Keratinocyte (primary cell): ENCODE measurements around the gene SF3A2. TPM values are rescaled to one million over a fixed set of nuclear protein-coding genes. Genes with fewer than 3 reads are reported as not detected.

Source experiments
- DNase-seq: peaks from one replicate; pipeline ENCODE4 v3.0.0-alpha.2; 2011; ENCODE audit warnings: low read depth, missing footprints, low spot score
- FAIRE-seq: peaks from 2 replicates; lab custom pipeline; 2011; peaks lifted over from hg19 to GRCh38; lab: Jason Lieb, UNC
- H2AFZ ChIP-seq: 2 replicates; pipeline ENCODE4 v1.6.0; 2012; ENCODE audit warnings: low read length, control low read depth, inconsistent platforms; ENCODE audit not compliant: control insufficient read depth
- H3K27ac ChIP-seq: 2 replicates; pipeline ENCODE4 v1.5.1; 2011; ENCODE audit warnings: low read length; ENCODE audit not compliant: control insufficient read depth, insufficient read depth
- H3K27me3 ChIP-seq: 3 replicates; pipeline ENCODE4 v1.6.0; 2011; ENCODE audit warnings: low read length; ENCODE audit not compliant: control insufficient read depth, insufficient read depth; ENCODE audit errors: extremely low read depth
- H3K36me3 ChIP-seq, 2 experiments: 2 replicates in 1 of 2; 3 replicates in 1 of 2; pipeline ENCODE4 v1.5.1; 2011; ENCODE audit warnings: low read length in 2 of 2, mild to moderate bottlenecking in 1 of 2; ENCODE audit not compliant: control insufficient read depth in 2 of 2, insufficient read depth in 2 of 2; ENCODE audit errors: extremely low read depth in 1 of 2
- H3K4me1 ChIP-seq: 3 replicates; pipeline ENCODE4 v1.5.1; 2011; ENCODE audit warnings: low read length; ENCODE audit not compliant: control insufficient read depth, insufficient read depth; ENCODE audit errors: extremely low read depth
- H3K4me2 ChIP-seq: 3 replicates; pipeline ENCODE4 v1.6.0; 2011; ENCODE audit warnings: low read depth, low read length; ENCODE audit not compliant: control insufficient read depth, insufficient read depth; ENCODE audit errors: extremely low read depth
- H3K4me3 ChIP-seq, 3 experiments: fragments of 200-600 bp in 1 of 3; sonication (generic) in 1 of 3; 2 replicates in 2 of 3; 3 replicates in 1 of 3; pipeline ENCODE4 v1.5.1; 2011 to 2016; ENCODE audit warnings: low read length in 3 of 3, mild to moderate bottlenecking in 3 of 3, control low read depth in 2 of 3, inconsistent platforms in 1 of 3, low read depth in 1 of 3, mixed read lengths in 1 of 3, mixed run types in 1 of 3, moderate library complexity in 1 of 3; ENCODE audit not compliant: control insufficient read depth in 2 of 3, insufficient read depth in 2 of 3; ENCODE audit errors: extremely low read depth in 1 of 3
- H3K79me2 ChIP-seq: 2 replicates; pipeline ENCODE4 v1.6.0; 2012; ENCODE audit warnings: low read length; ENCODE audit not compliant: control insufficient read depth, insufficient read depth
- H3K9ac ChIP-seq: 3 replicates; pipeline ENCODE4 v1.6.0; 2011; ENCODE audit warnings: low read length; ENCODE audit not compliant: control insufficient read depth, insufficient read depth; ENCODE audit errors: extremely low read depth
- H3K9me1 ChIP-seq: 3 replicates; pipeline ENCODE4 v1.6.0; 2011; ENCODE audit warnings: low read length; ENCODE audit not compliant: control insufficient read depth, insufficient read depth; ENCODE audit errors: extremely low read depth
- H3K9me3 ChIP-seq: 2 replicates; pipeline ENCODE4 v1.5.1; 2012; ENCODE audit warnings: low read depth, low read length; ENCODE audit not compliant: control insufficient read depth
- H4K20me1 ChIP-seq: 3 replicates; pipeline ENCODE4 v1.6.0; 2011; ENCODE audit warnings: low read length; ENCODE audit not compliant: control insufficient read depth, insufficient read depth; ENCODE audit errors: extremely low read depth
- EZH2 ChIP-seq: IDR thresholded peaks from one replicate; pipeline ENCODE4 v1.6.1; 2012; ENCODE audit warnings: inconsistent platforms, mild to moderate bottlenecking, low read length, moderate library complexity
- dilution Hi-C: fragments of 300-500 bp; cut with MboI; formaldehyde crosslinking; loops from one replicate; pipeline ENCODE4 v1.7.0; 2020; ENCODE audit warnings: low sequenced_read_pairs; ENCODE audit not compliant: extremely low pct_ligation_motif_present
- polyA plus RNA-seq, 5 experiments: library from polyadenylated mRNA; depleted of rRNA in 3 of 5; stranded (reverse) in 3 of 5; stranded (forward) in 1 of 5; unstranded in 1 of 5; fragments of >200 nt; gene quantifications; 1 replicate in 1 of 5; 2 replicates in 3 of 5; 3 replicates in 1 of 5; pipeline versions ENCODE4 v1.2.1 to v1.2.3, GENCODE V29; 2011 to 2012; ENCODE audit warnings: missing spikeins in 2 of 5, low read depth in 1 of 5, low replicate concordance in 1 of 5
- TF ChIP-seq, protein P1 (sequence below), 3 experiments: IDR thresholded peaks in 1 of 3; conservative IDR thresholded peaks in 1 of 3; optimal IDR thresholded peaks in 1 of 3; 2 replicates in 2 of 3; 3 replicates in 1 of 3; pipeline versions ENCODE3 to v1.5.1; 2011; ENCODE audit warnings: low read length in 3 of 3, mild to moderate bottlenecking in 3 of 3, moderate library complexity in 2 of 3, control low read depth in 1 of 3, inconsistent platforms in 1 of 3; ENCODE audit not compliant: insufficient read depth in 2 of 3; ENCODE audit errors: extremely low read depth in 1 of 3

SF3A2 gene
- polyA plus RNA-seq, 1 donor (not counting 4 experiments of a cell fraction or from before 2014, with no cell fraction given): 4.7 TPM

DNA sequence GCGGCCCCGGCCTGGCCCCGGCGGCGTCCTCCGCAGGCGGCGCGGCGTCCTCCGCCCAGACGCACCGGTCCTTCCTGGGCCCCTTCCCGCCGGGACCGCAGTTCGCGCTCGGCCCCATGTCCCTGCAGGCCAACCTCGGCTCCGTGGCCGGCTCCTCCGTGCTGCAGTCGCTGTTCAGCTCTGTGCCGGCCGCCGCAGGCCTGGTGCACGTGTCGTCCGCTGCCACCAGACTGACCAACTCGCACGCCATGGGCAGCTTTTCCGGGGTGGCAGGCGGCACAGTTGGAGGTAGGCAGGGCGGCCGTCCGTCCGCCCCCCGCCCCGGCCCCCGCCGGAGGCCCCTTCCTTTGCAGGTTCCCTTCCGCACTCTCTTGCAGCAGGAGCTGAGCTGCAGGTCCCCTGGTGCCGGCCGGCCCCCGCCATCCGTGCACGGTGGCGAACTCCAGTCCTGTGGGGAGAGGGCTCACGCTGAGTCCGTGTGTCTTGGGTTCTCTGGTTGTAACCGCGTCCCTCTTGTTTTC is 9.7 kb upstream of the SF3A2 start:
- Histone ChIP-seq H3K9me1 (no peaks in the 10 kb centered on the region), H3K4me2 (no peak overlapping the region), H3K4me3 (no peak overlapping the region), H4K20me1 (peaks cover 7% of the 10 kb centered on the region), H3K36me3 (peaks cover 22 to 29% of the 10 kb centered on the region in 2 experiments), H2AFZ (no peak overlapping the region), H3K79me2 (no peaks in the 10 kb centered on the region), H3K9me3 (no peaks in the 10 kb centered on the region), H3K27me3 (no peaks in the 10 kb centered on the region), H3K9ac (no peak overlapping the region), H3K27ac (no peak overlapping the region), H3K4me1 (no peaks in the 10 kb centered on the region)
- DNase-seq: no peak
- TF ChIP-seq EZH2: no peak
- TF ChIP-seq, protein P1, sequence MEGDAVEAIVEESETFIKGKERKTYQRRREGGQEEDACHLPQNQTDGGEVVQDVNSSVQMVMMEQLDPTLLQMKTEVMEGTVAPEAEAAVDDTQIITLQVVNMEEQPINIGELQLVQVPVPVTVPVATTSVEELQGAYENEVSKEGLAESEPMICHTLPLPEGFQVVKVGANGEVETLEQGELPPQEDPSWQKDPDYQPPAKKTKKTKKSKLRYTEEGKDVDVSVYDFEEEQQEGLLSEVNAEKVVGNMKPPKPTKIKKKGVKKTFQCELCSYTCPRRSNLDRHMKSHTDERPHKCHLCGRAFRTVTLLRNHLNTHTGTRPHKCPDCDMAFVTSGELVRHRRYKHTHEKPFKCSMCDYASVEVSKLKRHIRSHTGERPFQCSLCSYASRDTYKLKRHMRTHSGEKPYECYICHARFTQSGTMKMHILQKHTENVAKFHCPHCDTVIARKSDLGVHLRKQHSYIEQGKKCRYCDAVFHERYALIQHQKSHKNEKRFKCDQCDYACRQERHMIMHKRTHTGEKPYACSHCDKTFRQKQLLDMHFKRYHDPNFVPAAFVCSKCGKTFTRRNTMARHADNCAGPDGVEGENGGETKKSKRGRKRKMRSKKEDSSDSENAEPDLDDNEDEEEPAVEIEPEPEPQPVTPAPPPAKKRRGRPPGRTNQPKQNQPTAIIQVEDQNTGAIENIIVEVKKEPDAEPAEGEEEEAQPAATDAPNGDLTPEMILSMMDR (optimal IDR thresholded peaks at IDR 0.05 in 1 of 3, IDR thresholded peaks at IDR 0.05 in 1 of 3, conservative IDR thresholded peaks at IDR 0.05 in 1 of 3; ENCODE audit: extremely low read depth in 1 of 3, insufficient read depth in 2 of 3, low read length in 3 of 3): no peak
- dilution Hi-C loops: no loop called here
- FAIRE-seq: no peak

DNA sequence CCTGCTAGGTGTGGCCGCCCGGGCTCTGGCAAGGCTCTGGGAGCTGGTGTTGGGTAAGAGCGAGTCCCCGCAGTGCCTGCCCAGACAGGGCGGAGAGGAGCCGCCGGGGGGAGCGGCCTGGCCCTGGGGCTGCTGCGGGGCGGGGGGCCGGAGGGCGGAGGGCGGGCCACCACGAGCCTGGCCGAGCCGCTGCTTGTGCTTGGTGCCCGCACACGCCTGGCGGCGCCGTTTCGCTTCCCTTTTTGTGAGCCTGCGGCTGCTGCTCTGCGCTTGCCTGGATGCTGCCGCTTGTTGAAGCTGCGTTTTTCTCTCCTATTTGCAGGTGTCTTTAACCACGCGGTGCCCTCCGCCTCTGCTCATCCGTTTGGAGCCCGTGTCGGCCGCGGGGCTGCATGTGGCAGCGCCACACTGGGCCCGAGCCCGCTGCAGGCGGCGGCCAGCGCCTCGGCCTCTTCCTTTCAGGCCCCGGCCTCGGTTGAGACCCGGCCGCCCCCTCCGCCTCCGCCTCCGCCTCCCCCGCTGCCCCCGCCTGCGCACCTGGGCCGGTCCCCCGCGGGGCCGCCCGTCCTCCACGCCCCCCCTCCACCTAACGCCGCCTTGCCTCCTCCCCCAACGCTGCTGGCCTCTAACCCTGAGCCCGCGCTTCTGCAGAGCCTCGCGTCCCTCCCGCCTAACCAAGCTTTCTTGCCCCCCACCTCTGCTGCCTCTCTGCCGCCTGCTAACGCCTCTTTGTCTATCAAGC is 9.0 kb upstream of the SF3A2 start:
- H4K20me1 ChIP-seq: peaks cover 7% of the 10 kb centered on the region
- dilution Hi-C loops: no loop called here
- no peak overlapping the region for H3K9ac ChIP-seq
- H3K27me3 ChIP-seq: no peaks in the 10 kb centered on the region
- no peak overlapping the region for H3K27ac ChIP-seq
- H3K4me1 ChIP-seq: no peaks in the 10 kb centered on the region
- H3K9me1 ChIP-seq: no peaks in the 10 kb centered on the region
- TF ChIP-seq EZH2: no peak
- TF ChIP-seq, protein P1 (optimal IDR thresholded peaks at IDR 0.05 in 1 of 3, IDR thresholded peaks at IDR 0.05 in 1 of 3, conservative IDR thresholded peaks at IDR 0.05 in 1 of 3; ENCODE audit: extremely low read depth in 1 of 3, insufficient read depth in 2 of 3, low read length in 3 of 3): peak in 1 of 3 experiments; percentile 30
- no peak overlapping the region for H3K4me2 ChIP-seq
- peaks cover 22 to 33% of the 10 kb centered on the region in 2 experiments for H3K36me3 ChIP-seq
- H3K79me2 ChIP-seq: peaks cover under 1% of the 10 kb centered on the region
- FAIRE-seq (no peak), DNase-seq (no peak)
- H2AFZ ChIP-seq: no peak overlapping the region
- no peaks in the 10 kb centered on the region for H3K9me3 ChIP-seq
- no peak overlapping the region for H3K4me3 ChIP-seq
